ENCODE data around the gene IQCE. TPM values are rescaled to one million over a fixed set of nuclear protein-coding genes. Genes with fewer than 3 reads are reported as not detected.

IQCE gene
- total RNA-seq, 1 donor from 2014 or later, result 29.6 TPM

DNA sequence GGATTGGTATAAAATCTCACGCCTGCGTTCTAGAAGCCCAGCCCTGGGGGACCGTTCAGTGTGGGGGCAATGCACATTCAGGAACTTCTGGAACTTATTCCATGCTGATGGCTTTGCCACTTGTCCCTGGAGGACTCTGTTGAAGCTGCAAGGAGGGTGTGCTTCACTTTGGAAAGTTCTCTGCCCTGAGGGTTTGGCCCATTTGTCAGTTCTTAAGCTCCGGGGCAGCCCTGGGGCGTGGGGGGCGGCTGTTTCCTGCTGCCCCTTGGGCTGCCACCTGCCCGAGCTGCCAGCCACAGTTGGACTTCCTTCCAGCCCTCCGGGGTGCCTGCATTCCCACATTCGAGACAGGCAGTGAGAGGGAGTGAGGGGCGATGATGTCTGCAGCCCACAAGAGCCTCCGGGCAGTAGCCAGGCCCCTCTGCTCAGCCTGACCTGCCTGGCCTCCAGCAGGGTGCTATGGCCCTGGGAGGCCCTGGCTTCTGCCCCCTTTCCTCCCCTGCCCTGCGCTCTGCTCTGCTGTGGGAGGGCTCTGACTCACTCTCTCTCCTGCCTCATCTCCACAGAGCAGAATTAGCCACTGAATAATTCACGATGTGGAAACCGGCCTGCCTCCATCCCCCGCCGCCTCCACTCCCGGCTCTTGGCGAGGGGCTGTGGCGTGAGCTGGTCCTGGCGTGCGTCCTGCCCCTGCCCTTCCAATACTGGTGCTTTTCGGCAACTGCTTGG lies 74.9 kb downstream of the IQCE start:
- Mint-ChIP-seq H3K4me3 (peak overlapping the region; percentile 96), H3K4me1 (peaks cover 39% of the 10 kb centered on the region), H3K36me3 (no peaks in the 10 kb centered on the region), H3K9me3 (no peaks in the 10 kb centered on the region), H3K27me3 (ENCODE audit: low read depth) (no peaks in the 10 kb centered on the region), H3K27ac (peak overlapping the region; percentile 98)
- DNase-seq (ENCODE audit: low spot score in 2 of 2, unreplicated experiment in 2 of 2), result no peak
- TF ChIP-seq, protein P1, sequence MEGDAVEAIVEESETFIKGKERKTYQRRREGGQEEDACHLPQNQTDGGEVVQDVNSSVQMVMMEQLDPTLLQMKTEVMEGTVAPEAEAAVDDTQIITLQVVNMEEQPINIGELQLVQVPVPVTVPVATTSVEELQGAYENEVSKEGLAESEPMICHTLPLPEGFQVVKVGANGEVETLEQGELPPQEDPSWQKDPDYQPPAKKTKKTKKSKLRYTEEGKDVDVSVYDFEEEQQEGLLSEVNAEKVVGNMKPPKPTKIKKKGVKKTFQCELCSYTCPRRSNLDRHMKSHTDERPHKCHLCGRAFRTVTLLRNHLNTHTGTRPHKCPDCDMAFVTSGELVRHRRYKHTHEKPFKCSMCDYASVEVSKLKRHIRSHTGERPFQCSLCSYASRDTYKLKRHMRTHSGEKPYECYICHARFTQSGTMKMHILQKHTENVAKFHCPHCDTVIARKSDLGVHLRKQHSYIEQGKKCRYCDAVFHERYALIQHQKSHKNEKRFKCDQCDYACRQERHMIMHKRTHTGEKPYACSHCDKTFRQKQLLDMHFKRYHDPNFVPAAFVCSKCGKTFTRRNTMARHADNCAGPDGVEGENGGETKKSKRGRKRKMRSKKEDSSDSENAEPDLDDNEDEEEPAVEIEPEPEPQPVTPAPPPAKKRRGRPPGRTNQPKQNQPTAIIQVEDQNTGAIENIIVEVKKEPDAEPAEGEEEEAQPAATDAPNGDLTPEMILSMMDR (IDR thresholded peaks at IDR 0.05; ENCODE audit: unreplicated experiment), result no peak

GRCh38 chr7:2634267-2635145 lies 75.7 kb downstream of the IQCE start:
- no peaks in the 10 kb centered on the region for H3K9me3 Mint-ChIP-seq

DNA sequence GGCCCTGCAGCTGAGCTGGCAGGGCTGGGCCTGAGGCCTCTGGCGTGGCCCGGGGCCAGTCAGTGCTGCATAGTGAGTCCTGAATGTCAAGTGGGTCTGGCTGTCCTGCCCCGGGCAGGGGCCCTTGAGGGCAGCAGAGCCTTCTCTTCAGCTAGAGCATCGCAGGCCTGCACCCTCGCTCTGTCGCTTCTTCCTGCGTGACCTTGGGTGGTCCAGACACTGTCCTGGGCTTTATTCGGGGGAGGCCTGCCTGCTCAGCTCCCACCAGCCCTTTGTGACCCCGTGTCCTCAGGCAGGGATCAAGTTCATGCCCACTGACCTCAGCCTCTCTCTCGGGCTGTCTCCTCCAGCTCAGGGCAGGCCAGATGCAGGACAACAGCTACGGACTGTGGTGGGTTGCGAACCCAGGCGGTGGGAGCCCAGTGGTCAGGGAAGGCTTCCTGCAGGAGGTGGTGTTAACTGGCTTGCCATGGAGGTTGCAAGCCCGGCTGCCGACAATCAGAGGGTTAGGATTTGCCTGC lies 76.4 kb downstream of the IQCE start:
- peak overlapping the region; percentile 43 for H3K4me3 Mint-ChIP-seq
- peak overlapping the region; percentile 62 for H3K27ac Mint-ChIP-seq
- peaks cover 45% of the 10 kb centered on the region for H3K4me1 Mint-ChIP-seq
- H3K27me3 Mint-ChIP-seq (ENCODE audit: low read depth), result no peaks in the 10 kb centered on the region
- no peaks in the 10 kb centered on the region for H3K9me3 Mint-ChIP-seq
- TF ChIP-seq, protein P1 (IDR thresholded peaks at IDR 0.05; ENCODE audit: unreplicated experiment), result no peak
- DNase-seq (ENCODE audit: low spot score in 2 of 2, unreplicated experiment in 2 of 2), result no peak
- H3K36me3 Mint-ChIP-seq, result no peaks in the 10 kb centered on the region

More at GRCh38 chr7:2634267-2635145, 75.7 kb downstream of the IQCE start:
- Mint-ChIP-seq H3K4me1 (peaks cover 42% of the 10 kb centered on the region), H3K27ac (peak overlapping the region; percentile 98), H3K27me3 (ENCODE audit: low read depth) (no peaks in the 10 kb centered on the region), H3K36me3 (no peaks in the 10 kb centered on the region), H3K4me3 (peak overlapping the region; percentile 96)
- no peak for DNase-seq (ENCODE audit: low spot score in 2 of 2, unreplicated experiment in 2 of 2)
- TF ChIP-seq, protein P1 (IDR thresholded peaks at IDR 0.05; ENCODE audit: unreplicated experiment), result no peak

DNA sequence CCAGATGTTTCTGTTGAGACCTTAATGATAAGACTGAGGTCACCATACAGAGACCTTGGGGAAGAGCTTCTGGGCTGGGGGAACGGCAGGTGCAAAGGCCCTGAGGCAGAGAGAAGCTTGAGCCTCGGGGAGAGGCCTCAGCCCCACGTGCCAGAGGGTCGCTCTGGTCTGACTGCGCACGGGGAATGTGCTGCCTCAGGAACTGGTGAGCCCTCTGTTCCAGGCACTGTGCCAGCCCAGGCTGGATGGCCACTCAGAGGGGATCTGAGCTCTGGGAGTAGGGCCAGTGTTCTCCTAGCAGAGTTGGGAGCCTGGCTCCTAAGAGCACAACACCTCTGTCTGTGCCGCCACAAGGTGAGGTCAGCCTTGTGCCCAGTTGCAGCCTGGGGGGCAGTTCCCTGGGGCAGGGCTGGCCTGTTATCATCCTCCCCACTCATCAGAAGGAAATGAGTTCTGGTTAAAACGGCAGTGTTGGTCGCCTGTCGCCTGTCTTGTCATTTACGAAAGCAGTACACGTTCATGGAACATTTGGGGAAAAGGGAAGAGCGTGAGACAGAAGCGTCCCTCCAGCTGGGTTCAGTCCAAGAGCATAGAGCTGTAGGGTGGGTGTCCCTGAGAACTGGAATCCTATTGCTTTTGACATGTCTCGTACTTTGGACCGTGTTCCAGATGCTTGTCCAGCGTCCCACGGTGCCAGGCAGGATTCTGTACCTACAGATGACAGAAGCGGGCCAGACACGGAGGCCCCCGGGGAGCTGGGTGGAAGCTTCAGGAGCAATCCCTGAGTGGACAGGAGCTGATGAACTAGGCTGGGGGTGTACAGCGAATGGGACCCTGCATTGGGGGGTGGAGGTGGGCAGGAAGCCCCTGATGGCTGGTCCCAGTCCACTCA lies 77.3 kb downstream of the IQCE start:
- no peak for DNase-seq (ENCODE audit: low spot score in 2 of 2, unreplicated experiment in 2 of 2)
- Mint-ChIP-seq H3K9me3 (no peaks in the 10 kb centered on the region), H3K36me3 (no peaks in the 10 kb centered on the region), H3K27ac (peak overlapping the region; percentile 62), H3K27me3 (ENCODE audit: low read depth) (no peaks in the 10 kb centered on the region), H3K4me1 (peaks cover 50% of the 10 kb centered on the region), H3K4me3 (peak overlapping the region; percentile 43)
- TF ChIP-seq, protein P1 (IDR thresholded peaks at IDR 0.05; ENCODE audit: unreplicated experiment), result no peak

- H3K9me3 Mint-ChIP-seq, result no peaks in the 10 kb centered on the region
- no peaks in the 10 kb centered on the region for H3K36me3 Mint-ChIP-seq
- peak overlapping the region; percentile 20 for H3K4me3 Mint-ChIP-seq
- H3K4me1 Mint-ChIP-seq, result peaks cover 55% of the 10 kb centered on the region
- TF ChIP-seq, protein P1 (IDR thresholded peaks at IDR 0.05; ENCODE audit: unreplicated experiment), result no peak
- H3K27ac Mint-ChIP-seq, result no peak overlapping the region
- H3K27me3 Mint-ChIP-seq (ENCODE audit: low read depth), result no peaks in the 10 kb centered on the region
- DNase-seq (ENCODE audit: low spot score in 2 of 2, unreplicated experiment in 2 of 2), result no peak
Observed at GRCh38 chr7:2637066-2637471, 78.3 kb downstream of the IQCE start.
